GM23248 (cell line): ENCODE data around the gene HOXA3.

ENCODE experiments used
- EZH2 ChIP-seq: fragments of 200-600 bp; sonication (generic); IDR thresholded peaks from 2 replicates; pipeline ENCODE4 v1.6.1; 2018; ENCODE audit warnings: antibody characterized with exemption, mild to moderate bottlenecking; ENCODE audit not compliant: insufficient read depth, poor library complexity, severe bottlenecking
- EZH2phosphoT487 ChIP-seq: fragments of 200-600 bp; sonication (generic); IDR thresholded peaks from 2 replicates; pipeline ENCODE4 v1.6.1; 2018; ENCODE audit warnings: antibody characterized with exemption, moderate library complexity, mild to moderate bottlenecking, low read depth; ENCODE audit not compliant: insufficient read depth

- TF ChIP-seq EZH2phosphoT487 (no peak), EZH2 (no peak)
Observed at GRCh38 chr7:27201580-27202017, 49.2 kb upstream of the HOXA3 start.
